ENCODE results near the gene SLC7A11.

SLC7A11 gene

GRCh38 chr4:138205531-138206233 lies 36.5 kb downstream of the SLC7A11 start:
- no peak for DNase-seq

GRCh38 chr4:138204507-138204906 lies 37.6 kb downstream of the SLC7A11 start:
- no peak for DNase-seq

GRCh38 chr4:138202686-138203085 lies 39.5 kb downstream of the SLC7A11 start:
- no peak for DNase-seq

- no peak for DNase-seq
Observed at GRCh38 chr4:138200236-138200590, 41.9 kb downstream of the SLC7A11 start.

GRCh38 chr4:138199568-138200235 lies 42.4 kb downstream of the SLC7A11 start:
- no peak for DNase-seq

- DNase-seq = no peak
Observed at GRCh38 chr4:138196153-138196552, 46.0 kb downstream of the SLC7A11 start.

GRCh38 chr4:138193963-138194362 lies 48.2 kb downstream of the SLC7A11 start:
- no peak for DNase-seq

GRCh38 chr4:138192113-138192512 lies 50.0 kb downstream of the SLC7A11 start:
- no peak for DNase-seq

GRCh38 chr4:138190452-138190858 lies 51.7 kb downstream of the SLC7A11 start:
- no peak for DNase-seq

- DNase-seq = no peak
Observed at GRCh38 chr4:138189206-138189605, 52.9 kb downstream of the SLC7A11 start.

- DNase-seq = no peak
Observed at GRCh38 chr4:138188406-138189084, 53.6 kb downstream of the SLC7A11 start.

- peak; percentile 16 to 64 for DNase-seq
Observed at GRCh38 chr4:138185859-138186645, 56.1 kb downstream of the SLC7A11 start.

GRCh38 chr4:138184886-138185285 lies 57.3 kb downstream of the SLC7A11 start:
- no peak for DNase-seq

GRCh38 chr4:138182838-138183426 lies 59.2 kb downstream of the SLC7A11 start:
- DNase-seq = peak; percentile 1 to 40

GRCh38 chr4:138181287-138181686 lies 60.9 kb downstream of the SLC7A11 start:
- no peak for DNase-seq

- DNase-seq = no peak
Observed at GRCh38 chr4:138178566-138178965, 63.6 kb downstream of the SLC7A11 start.

GRCh38 chr4:138177278-138177968 lies 64.7 kb downstream of the SLC7A11 start:
- no peak for DNase-seq

- peak in 1 of 2 experiments; percentile 5 for DNase-seq
Observed at GRCh38 chr4:138174981-138175794, 67.0 kb downstream of the SLC7A11 start.

- peak in 1 of 2 experiments; percentile 18 for DNase-seq
Observed at GRCh38 chr4:138164208-138164607, 77.9 kb downstream of the SLC7A11 start.

GRCh38 chr4:138163171-138163570 lies 79.0 kb downstream of the SLC7A11 start:
- no peak for DNase-seq

- DNase-seq = no peak
Observed at GRCh38 chr4:138162259-138162658, 79.9 kb downstream of the SLC7A11 start.
